Activated CD4-positive, alpha-beta T cell treated with anti-CD3 and anti-CD28 coated beads for 48 hours (primary cell): ENCODE data around the gene MAN1B1.

Source experiments
- DNase-seq: peaks from one replicate; pipeline ENCODE4 v3.0.0-alpha.2; 2020

MAN1B1 gene

GRCh38 chr9:137088121-137088520, 1.3 kb downstream of the MAN1B1 start:
- DNase-seq, result no peak

- DNase-seq, result no peak
Observed at GRCh38 chr9:137089232-137089947, 2.6 kb downstream of the MAN1B1 start.

GRCh38 chr9:137095664-137096517, 9.1 kb downstream of the MAN1B1 start:
- DNase-seq, result peak; percentile 90

GRCh38 chr9:137096785-137097546, 10.2 kb downstream of the MAN1B1 start:
- no peak for DNase-seq

GRCh38 chr9:137097761-137098462, 11.1 kb downstream of the MAN1B1 start:
- no peak for DNase-seq

- DNase-seq, result no peak
Observed at GRCh38 chr9:137099231-137099630, 12.4 kb downstream of the MAN1B1 start.

GRCh38 chr9:137103206-137103999, 16.6 kb downstream of the MAN1B1 start:
- DNase-seq, result no peak

- no peak for DNase-seq
Observed at GRCh38 chr9:137105814-137106661, 19.3 kb downstream of the MAN1B1 start.

GRCh38 chr9:137106662-137107250, 20.0 kb downstream of the MAN1B1 start:
- no peak for DNase-seq

- DNase-seq, result no peak
Observed at GRCh38 chr9:137107312-137107921, 20.6 kb downstream of the MAN1B1 start.

- no peak for DNase-seq
Observed at GRCh38 chr9:137107982-137108381, 21.2 kb downstream of the MAN1B1 start.

- no peak for DNase-seq
Observed at GRCh38 chr9:137108608-137109249, 21.9 kb downstream of the MAN1B1 start.

- DNase-seq, result no peak
Observed at GRCh38 chr9:137109250-137110146, 22.7 kb downstream of the MAN1B1 start.

- no peak for DNase-seq
Observed at GRCh38 chr9:137110147-137110910, 23.5 kb downstream of the MAN1B1 start.

- no peak for DNase-seq
Observed at GRCh38 chr9:137110911-137111787, 24.4 kb downstream of the MAN1B1 start.

GRCh38 chr9:137111788-137112563, 25.2 kb downstream of the MAN1B1 start:
- no peak for DNase-seq
